Measurements from ENCODE around the gene PARP14.

The PARP14 gene

GRCh38 chr3:122773944-122774509, 93.4 kb downstream of the PARP14 start:
- DNase-seq = no peak

GRCh38 chr3:122774564-122774963, 93.9 kb downstream of the PARP14 start:
- DNase-seq = no peak

- DNase-seq = no peak
These were observed 96.2 kb downstream of the PARP14 start for GRCh38 chr3:122776675-122777468.

GRCh38 chr3:122777563-122777962, 96.9 kb downstream of the PARP14 start:
- no peak for DNase-seq

Measured in SW 1271 (cell line).